GM12874 (cell line): ENCODE data around the gene NUCB1.

Experiments used
- TF ChIP-seq, protein P1 (sequence below): IDR thresholded peaks from 2 replicates; pipeline ENCODE4 v1.5.1; 2011; ENCODE audit warnings: low read depth, mild to moderate bottlenecking, control low read depth, low read length, moderate library complexity; ENCODE audit not compliant: insufficient read depth

Gene NUCB1

DNA sequence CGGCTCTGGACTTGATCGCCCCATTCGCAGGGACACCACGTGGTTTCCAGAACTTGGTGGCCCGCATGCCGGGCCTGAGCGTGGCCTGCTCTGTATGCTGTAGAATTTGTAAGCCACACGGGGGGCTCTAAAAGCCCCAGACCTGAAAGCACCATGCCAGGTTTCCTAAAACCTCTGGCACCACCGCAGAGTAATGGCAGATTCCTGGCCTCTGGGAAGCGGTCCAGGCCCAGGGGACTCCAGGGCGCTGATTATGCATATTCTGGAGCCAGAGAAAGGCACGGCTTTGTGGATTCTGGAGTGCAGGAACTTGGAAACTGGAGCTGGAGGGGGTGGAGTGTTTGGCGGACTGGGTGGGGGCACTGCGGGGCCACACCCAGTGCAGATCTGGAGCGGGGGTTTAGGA is 68.7 kb downstream of the NUCB1 start:
- TF ChIP-seq, protein P1, sequence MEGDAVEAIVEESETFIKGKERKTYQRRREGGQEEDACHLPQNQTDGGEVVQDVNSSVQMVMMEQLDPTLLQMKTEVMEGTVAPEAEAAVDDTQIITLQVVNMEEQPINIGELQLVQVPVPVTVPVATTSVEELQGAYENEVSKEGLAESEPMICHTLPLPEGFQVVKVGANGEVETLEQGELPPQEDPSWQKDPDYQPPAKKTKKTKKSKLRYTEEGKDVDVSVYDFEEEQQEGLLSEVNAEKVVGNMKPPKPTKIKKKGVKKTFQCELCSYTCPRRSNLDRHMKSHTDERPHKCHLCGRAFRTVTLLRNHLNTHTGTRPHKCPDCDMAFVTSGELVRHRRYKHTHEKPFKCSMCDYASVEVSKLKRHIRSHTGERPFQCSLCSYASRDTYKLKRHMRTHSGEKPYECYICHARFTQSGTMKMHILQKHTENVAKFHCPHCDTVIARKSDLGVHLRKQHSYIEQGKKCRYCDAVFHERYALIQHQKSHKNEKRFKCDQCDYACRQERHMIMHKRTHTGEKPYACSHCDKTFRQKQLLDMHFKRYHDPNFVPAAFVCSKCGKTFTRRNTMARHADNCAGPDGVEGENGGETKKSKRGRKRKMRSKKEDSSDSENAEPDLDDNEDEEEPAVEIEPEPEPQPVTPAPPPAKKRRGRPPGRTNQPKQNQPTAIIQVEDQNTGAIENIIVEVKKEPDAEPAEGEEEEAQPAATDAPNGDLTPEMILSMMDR = no peak

DNA sequence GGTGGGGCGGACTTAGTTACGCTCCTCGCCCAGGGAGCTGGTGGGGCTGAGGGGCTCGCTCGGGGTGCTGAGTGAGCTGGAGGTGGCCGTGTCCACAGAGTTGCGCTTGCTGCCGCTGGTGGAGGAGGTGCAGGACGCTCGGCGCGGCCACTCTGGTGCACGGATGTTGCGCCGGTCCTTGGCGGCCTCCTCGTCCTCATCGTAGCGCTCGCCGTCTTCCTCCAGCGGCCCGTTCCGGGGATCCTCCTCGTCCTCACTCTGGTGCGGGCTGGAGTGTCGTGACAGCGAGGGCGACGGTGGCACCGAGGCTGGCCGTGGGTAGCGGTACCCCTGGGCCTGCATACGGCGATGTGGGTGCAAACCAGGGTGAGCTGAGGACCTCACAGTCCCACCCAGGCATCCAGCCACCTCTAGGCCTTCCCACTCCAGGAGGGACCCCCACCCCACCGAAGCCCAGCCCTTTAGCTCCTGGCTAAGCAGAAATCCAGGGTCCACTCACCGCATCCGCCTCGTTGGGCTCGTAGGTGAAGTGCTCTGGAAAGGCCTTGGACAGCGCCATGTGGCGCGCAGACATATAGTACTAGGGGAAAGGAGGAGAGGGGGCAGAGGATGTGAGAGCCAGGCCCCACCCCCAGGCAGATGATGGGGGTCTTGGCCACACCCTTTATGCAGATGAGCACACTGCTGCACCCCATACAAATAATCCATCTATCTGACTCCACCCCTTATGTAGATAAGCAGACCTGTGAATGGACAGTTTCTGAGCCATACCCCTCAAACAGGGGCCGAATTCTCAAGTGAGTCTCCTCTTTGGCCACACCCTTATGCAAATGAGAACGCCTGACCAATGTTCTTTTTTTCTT is 69.4 kb downstream of the NUCB1 start:
- TF ChIP-seq, protein P1 = no peak

DNA sequence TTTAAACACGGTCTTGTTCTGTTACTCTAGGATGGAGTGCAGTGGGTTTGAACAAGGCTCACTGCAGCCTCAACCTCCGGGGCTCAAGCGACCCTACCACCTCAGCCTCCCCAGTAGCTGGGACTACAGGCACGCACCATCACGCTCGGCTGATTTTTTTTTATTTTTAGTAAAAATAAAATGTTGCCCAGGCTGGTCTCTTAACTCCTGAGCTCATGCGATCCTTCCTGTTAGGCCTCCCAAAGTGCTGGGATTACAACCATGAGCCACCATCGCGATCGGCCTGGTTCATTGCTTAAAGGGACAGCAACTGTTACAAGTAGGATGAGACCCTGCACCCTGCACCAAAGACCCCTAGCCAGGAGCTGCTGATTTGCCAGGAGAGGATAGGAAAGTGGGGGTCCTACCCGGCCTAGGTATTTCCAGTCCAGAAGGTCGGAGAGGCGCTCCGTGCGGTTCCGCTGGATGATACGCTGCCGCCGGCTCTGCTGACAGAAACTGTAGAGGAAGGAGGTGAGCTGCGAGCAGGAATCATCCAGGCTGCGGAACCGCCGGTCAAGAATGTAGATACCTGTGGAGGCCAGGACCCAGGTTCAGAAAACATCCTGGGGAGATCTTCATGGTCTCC is 70.1 kb downstream of the NUCB1 start:
- TF ChIP-seq, protein P1 = no peak

DNA sequence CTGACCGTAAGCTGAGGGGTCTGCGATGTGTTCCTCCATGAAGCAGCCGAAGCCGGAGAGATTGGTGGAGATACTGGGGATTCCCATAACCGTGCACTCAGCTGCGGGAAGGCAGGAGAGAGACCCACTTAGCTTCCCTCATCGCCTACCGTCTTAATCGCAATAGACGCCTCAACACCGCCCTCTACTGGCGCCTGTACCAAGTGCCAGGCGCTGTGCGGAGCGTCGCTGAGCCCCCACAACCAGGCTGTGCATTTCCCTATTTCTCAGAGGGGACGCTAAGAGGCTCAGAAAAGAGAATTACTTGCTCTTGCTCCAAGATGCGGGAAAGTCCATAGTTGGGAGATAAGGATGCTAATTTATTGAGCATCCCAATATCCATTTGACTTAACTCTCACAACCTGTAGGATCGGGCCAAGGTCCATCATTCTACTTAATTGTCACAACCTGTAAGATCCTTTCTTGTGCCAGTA is 70.8 kb downstream of the NUCB1 start:
- TF ChIP-seq, protein P1 = peak; percentile 93
